T-cell (primary cell): ENCODE data around the gene KLHDC9. TPM values are rescaled to one million over a fixed set of nuclear protein-coding genes. Genes with fewer than 3 reads are reported as not detected.

Source experiments
- ATAC-seq, 4 experiments: fragments of 200-7000 bp in 3 of 4; fragments of 150-1000 bp in 1 of 4; cut with Tn5 transposase; replicated peaks in 1 of 4; 1 replicate in 3 of 4; 2 replicates in 1 of 4; pipeline ENCODE4 v1.10.0; 2021; ENCODE audit warnings: moderate library complexity in 3 of 4, mild to moderate bottlenecking in 2 of 4, moderate number of reproducible peaks in 1 of 4
- CTCF ChIA-PET, 2 donors: fragments of 300-600 bp; sonication (Branson Sonifier 250); formaldehyde crosslinking; loops; one replicate each; lab custom pipeline; 2022; ENCODE audit warnings: antibody characterized with exemption in 2 of 2; lab: Charles Lee
- POLR2A ChIA-PET, 2 donors: fragments of 300-600 bp; sonication (Branson Sonifier 250); formaldehyde crosslinking; loops; one replicate each; lab custom pipeline; 2022; ENCODE audit warnings: antibody characterized with exemption in 2 of 2; lab: Charles Lee
- DNase-seq, 35 experiments: peaks; one replicate each; pipeline versions ENCODE4 v3.0.0 to v3.0.0-alpha.2; 2013 to 2023
- H3K27ac ChIP-seq: one replicate; pipeline ENCODE4 v1.5.1; 2013; ENCODE audit warnings: low read length
- H3K27me3 ChIP-seq, 2 experiments: replicated peaks in 1 of 2; 1 replicate in 1 of 2; 2 replicates in 1 of 2; pipeline versions ENCODE4 v1.6.1 to v1.7.0; 2013; ENCODE audit warnings: low read length in 1 of 2, mixed read lengths in 1 of 2; ENCODE audit not compliant: control insufficient read depth in 2 of 2, insufficient read depth in 2 of 2; ENCODE audit errors: extremely low read depth in 1 of 2
- H3K36me3 ChIP-seq, 2 donors: 1 replicate in 1 of 2; 2 replicates in 1 of 2; pipeline versions ENCODE4 v1.6.1 to v1.7.0; 2013; ENCODE audit warnings: low read length in 1 of 2; ENCODE audit not compliant: control insufficient read depth in 2 of 2, insufficient read depth in 1 of 2; ENCODE audit errors: extremely low read depth in 1 of 2
- H3K4me1 ChIP-seq, 2 experiments: 1 replicate in 1 of 2; 2 replicates in 1 of 2; pipeline versions ENCODE4 v1.6.1 to v1.7.0; 2013; ENCODE audit warnings: low read length in 2 of 2, mixed read lengths in 1 of 2; ENCODE audit not compliant: insufficient read depth in 2 of 2, control insufficient read depth in 1 of 2; ENCODE audit errors: extremely low read depth in 1 of 2
- H3K4me3 ChIP-seq, 2 donors: 1 replicate in 1 of 2; 2 replicates in 1 of 2; pipeline versions ENCODE4 v1.5.1 to v1.7.0; 2013; ENCODE audit warnings: mild to moderate bottlenecking in 2 of 2, low read length in 1 of 2, moderate library complexity in 1 of 2; ENCODE audit not compliant: control insufficient read depth in 1 of 2; ENCODE audit errors: extremely low read depth in 1 of 2
- H3K9me3 ChIP-seq: 2 replicates; pipeline ENCODE4 v1.7.0; 2013
- H3K27ac Mint-ChIP-seq, 2 donors: one replicate each; pipeline ENCODE4 v1.8.0; 2020 to 2021; ENCODE audit warnings: mild to moderate bottlenecking in 2 of 2, mixed read lengths in 2 of 2
- H3K27me3 Mint-ChIP-seq, 2 donors: one replicate each; pipeline ENCODE4 v1.8.0; 2021 to 2022; ENCODE audit warnings: mixed read lengths in 2 of 2
- H3K36me3 Mint-ChIP-seq: one replicate; pipeline ENCODE4 v1.8.0; 2021; ENCODE audit warnings: mixed read lengths
- H3K4me1 Mint-ChIP-seq, 3 donors: one replicate each; pipeline ENCODE4 v1.8.0; 2020 to 2022; ENCODE audit warnings: mixed read lengths in 3 of 3, mild to moderate bottlenecking in 1 of 3
- H3K4me3 Mint-ChIP-seq, 3 donors: one replicate each; pipeline ENCODE4 v1.8.0; 2020 to 2022; ENCODE audit warnings: mild to moderate bottlenecking in 3 of 3, mixed read lengths in 3 of 3, moderate library complexity in 3 of 3
- H3K9me3 Mint-ChIP-seq, 3 donors: one replicate each; pipeline ENCODE4 v1.8.0; 2020 to 2022; ENCODE audit warnings: mixed read lengths in 3 of 3
- WGBS: methylation state at CpG from one replicate; pipeline ENCODE4 v1.1.5; 2013; ENCODE audit warnings: missing lambda C conversion rate; ENCODE audit not compliant: insufficient coverage; 5-methylcytosine and 5-hydroxymethylcytosine counted together
- total RNA-seq, 35 experiments: library from RNA in 6 of 35; stranded (reverse) in 6 of 35; fragments of 120-200 nt in 1 of 35; gene quantifications; one replicate each; pipeline versions ENCODE4 v1.2.1 to v1.2.4 and lab custom pipeline; 2013 to 2026

KLHDC9 gene
- total RNA-seq, 5 donors from 2014 or later (not counting 1 experiment from before 2014, with no cell fraction given): 0.82 to 1.6 (median 0.86) TPM; not detected in 2

DNA sequence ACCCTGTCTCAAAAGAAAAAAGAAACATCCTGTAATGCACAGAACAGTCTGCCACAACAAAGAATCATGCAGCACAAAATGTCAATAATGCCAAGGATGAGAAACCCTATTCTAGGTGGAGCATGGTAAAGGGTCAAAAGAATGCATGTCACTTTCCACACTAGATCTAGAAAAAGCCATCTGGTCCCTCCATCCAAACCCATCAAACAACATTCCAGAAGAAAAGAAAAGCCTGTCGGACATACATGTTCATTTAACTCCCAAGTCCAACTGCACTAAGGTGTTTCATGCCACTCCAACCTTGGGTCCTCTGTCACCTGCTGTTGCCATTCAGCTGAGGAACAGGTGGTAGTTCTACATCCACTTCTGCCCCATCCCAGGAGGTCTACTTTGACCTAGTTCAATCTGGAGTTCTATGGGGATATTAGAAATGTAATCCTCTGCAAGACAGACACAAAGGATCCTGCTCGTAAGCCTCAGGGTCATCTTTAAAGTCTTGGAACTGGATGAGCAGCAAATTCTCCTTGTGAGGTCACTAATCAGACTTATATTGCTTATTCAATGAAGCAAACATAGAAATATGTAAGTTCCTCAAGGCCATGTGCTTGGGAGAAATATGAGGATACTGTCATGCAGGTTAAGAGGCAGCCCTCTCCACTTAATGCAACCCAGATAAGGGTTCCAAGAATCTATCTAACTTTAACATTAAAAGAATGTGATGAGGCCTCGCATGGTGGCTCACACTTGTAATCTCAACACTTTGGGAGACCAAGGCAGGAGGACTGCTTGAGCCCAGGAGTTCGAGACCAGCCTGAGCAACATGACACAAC is 30.6 kb downstream of the KLHDC9 start:
- peaks cover 52 to 73% (median 59%) of the 10 kb centered on the region in 3 donors for H3K4me1 Mint-ChIP-seq
- DNase-seq (no peak), ATAC-seq (no peak)
- Histone ChIP-seq H3K36me3 (peaks cover 15 to 37% of the 10 kb centered on the region in 2 donors), H3K9me3 (no peaks in the 10 kb centered on the region), H3K27ac (no peak overlapping the region), H3K27me3 (no peaks in the 10 kb centered on the region), H3K4me1 (peaks cover 33 to 34% of the 10 kb centered on the region in 2 experiments), H3K4me3 (no peak overlapping the region)
- 100% methylated on average over 1 of the region's 4 CpGs for WGBS
- CTCF ChIA-PET: interaction anchor here in 1 of 2 donors (0.8 to 1.4 kb wide), 2 partner anchors 9 to 97 kb away, joined by 4 to 5 read pairs; partner anchors contain the start of gene TOMM40L
- no peaks in the 10 kb centered on the region for H3K9me3 Mint-ChIP-seq
- H3K36me3 Mint-ChIP-seq: peaks cover 31% of the 10 kb centered on the region
- POLR2A ChIA-PET: no interaction called here
- peak overlapping the region; percentile 90 to 94 for H3K27ac Mint-ChIP-seq
- peak overlapping the region in 1 of 3 donors; percentile 31 for H3K4me3 Mint-ChIP-seq
- no peaks in the 10 kb centered on the region for H3K27me3 Mint-ChIP-seq

DNA sequence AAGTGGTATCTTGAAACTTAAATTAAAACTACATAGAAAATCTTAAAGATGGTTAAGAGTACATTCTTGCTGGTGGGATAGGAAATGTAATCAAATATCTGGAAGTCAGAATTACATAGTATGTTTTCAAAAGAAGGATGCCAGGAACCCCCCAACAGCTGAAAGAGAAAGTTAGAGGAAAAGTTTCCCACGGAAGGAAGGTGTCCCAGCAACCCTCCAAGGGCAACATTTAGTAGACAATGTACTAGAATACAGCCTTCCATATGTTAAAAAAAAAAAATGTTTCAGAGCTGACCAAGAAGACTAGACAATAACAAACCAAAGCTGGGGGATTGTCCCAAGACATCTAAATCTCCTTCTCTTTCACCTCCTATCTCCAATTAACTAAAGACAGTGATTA is 32.1 kb downstream of the KLHDC9 start:
- no peak for ATAC-seq
- peak overlapping the region; percentile 90 to 94 for H3K27ac Mint-ChIP-seq
- H3K4me3 Mint-ChIP-seq: no peak overlapping the region
- Histone ChIP-seq H3K36me3 (peaks cover 3 to 24% of the 10 kb centered on the region in 2 donors), H3K9me3 (no peaks in the 10 kb centered on the region), H3K27ac (no peak overlapping the region), H3K4me3 (no peak overlapping the region), H3K27me3 (no peaks in the 10 kb centered on the region), H3K4me1 (peaks cover 34 to 39% of the 10 kb centered on the region in 2 experiments)
- H3K9me3 Mint-ChIP-seq: no peaks in the 10 kb centered on the region
- H3K27me3 Mint-ChIP-seq: no peaks in the 10 kb centered on the region
- peaks cover 28% of the 10 kb centered on the region for H3K36me3 Mint-ChIP-seq
- peaks cover 57 to 68% (median 63%) of the 10 kb centered on the region in 3 donors for H3K4me1 Mint-ChIP-seq
- ChIA-PET POLR2A (interaction anchor here (0.5 to 0.8 kb wide), 3 partner anchors 17 to 22 kb away, joined by 3 to 5 read pairs (median 3); no protein-coding TSS in a partner anchor), CTCF (interaction anchor here in 1 of 2 donors (0.6 kb wide), 1 partner anchor 586 kb away, joined by 7 read pairs; no protein-coding TSS in a partner anchor)
- no CpG with 5 or more reads among the region's 1 CpG for WGBS
- DNase-seq: no peak

DNA sequence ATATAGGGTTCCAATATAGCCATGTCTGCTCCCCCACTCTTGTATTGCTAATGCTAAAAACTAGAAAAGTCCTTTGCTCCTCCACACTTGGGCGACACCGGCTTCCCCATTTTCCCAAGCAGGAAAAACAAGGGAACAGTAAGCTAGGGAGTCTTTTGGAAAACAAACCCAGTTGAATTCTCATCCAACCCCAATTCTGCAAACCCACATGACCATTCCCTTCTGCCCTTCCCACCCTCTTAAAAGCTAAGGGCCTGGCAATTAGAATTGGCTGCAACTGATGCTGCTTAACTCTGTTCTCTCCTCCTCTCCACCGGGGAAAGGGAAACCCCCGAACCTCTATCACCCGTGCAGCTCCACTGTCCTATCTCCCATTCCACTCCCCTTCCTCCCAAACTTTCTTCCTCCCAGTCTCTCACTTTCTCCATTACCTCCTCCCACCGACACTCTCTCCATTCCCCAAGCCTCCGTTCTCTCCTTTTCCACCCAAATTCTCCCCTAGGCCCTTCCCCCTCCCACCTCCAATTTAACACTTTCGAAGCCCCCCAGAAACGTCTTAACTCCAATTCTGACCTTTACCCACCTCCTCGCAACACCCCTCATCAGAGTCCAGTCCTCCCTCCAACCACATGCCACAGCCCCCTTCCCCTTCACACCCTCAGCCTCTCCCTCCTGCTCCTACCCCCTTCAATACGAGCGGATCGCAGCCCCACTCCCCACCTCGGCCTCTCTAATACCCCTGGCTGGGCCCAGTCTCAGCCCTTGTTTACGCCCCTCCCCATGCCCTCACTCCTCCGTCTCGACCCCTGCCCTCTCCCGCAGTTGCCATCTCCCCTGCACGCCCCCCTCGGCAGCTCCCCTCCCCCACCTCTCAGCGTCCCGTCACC is 33.6 kb downstream of the KLHDC9 start:
- peak in 2 of 35 experiments; percentile 10 to 51 for DNase-seq
- H3K9me3 Mint-ChIP-seq: no peaks in the 10 kb centered on the region
- CTCF ChIA-PET: interaction anchor here (0.6 to 2.0 kb wide), 10 partner anchors 10 to 127 kb away, joined by 3 to 11 read pairs (median 6); partner anchors contain the start of genes PPOX (in 2 of the 2), ARHGAP30 (in 1 of the 2), KLHDC9 (in 1 of the 2) and PCP4L1 (in 1 of the 2)

DNA sequence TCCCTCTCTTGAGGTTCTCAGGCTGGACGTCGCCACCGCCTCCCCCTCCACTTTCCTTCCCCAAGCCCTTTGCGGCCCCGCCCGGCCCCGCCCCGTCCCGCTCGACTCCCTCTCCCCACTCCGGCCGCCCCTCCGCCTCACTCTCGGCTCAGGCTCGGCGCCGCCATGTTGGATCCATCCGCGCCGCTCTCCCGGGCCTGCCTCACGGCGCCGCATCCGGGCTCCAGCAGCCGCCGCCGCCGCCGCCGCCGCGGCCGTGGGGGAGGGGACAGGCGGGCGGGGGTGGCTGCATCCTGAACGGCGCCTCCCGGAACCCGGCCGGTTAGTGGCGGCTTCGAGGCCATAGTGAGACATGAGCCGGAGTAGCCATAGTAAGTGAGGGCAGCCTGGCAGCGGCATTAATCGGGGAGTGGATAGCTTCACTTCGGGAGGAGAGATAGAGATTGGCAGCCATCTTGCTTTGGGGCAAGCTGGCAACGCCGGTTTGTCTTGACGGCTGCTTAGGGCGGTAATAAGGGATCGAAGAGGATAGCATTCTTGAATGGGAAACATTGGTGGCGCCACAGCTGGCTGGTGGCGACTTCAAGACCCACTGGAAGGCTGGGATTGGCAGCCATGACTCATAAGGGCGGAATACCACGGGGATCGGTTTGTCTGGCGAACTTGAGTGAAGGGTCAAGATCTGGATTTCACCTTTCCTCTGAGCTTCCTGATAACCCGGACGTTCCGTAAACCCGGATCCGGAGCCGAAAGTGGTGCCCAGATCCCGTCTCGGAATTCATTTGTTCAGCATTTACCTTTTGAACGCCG is 34.5 kb downstream of the KLHDC9 start, which contains the start of gene DEDD:
DEDD (minus strand) TSS at position 258 of the 810 bp plus-strand sequence. CDS start 8,205 bp downstream, outside the sequence.
- H3K27me3 Mint-ChIP-seq: no peaks in the 10 kb centered on the region
- H3K27ac Mint-ChIP-seq: peak within 1 kb of the TSS; percentile 90 to 94
- ATAC-seq (peak; percentile 94 to 96 (median 95)), DNase-seq (peak; percentile 78 to 94 (median 87))
- peaks cover 45 to 50% (median 47%) of the 10 kb centered on the region in 3 donors for H3K4me1 Mint-ChIP-seq
- Histone ChIP-seq H3K9me3 (no peaks in the 10 kb centered on the region), H3K4me1 (peaks cover 34 to 38% of the 10 kb centered on the region in 2 experiments), H3K27ac (peak within 1 kb of the TSS; percentile 89), H3K4me3 (peak within 1 kb of the TSS; percentile 94 to 97), H3K27me3 (no peaks in the 10 kb centered on the region), H3K36me3 (peaks cover 0 to 8% of the 10 kb centered on the region in 2 donors)
- WGBS: under 1% methylated on average over 56 of the region's 68 CpGs
- H3K4me3 Mint-ChIP-seq: no peak within 1 kb of the TSS
- ChIA-PET POLR2A (interaction anchor here (0.6 to 2.5 kb wide), 12 partner anchors 12 to 112 kb away, joined by 3 to 18 read pairs (median 4); partner anchors contain the start of genes F11R (in 2 of the 2), NIT1 (in 1 of the 2), PFDN2 (in 1 of the 2) and TOMM40L (in 1 of the 2)), CTCF (interaction anchor here (0.6 to 2.0 kb wide), 12 partner anchors 11 to 93 kb away, joined by 3 to 11 read pairs (median 5); partner anchors contain the start of genes PPOX (in 2 of the 2), ARHGAP30 (in 1 of the 2), B4GALT3 (in 1 of the 2) and KLHDC9 (in 1 of the 2))
- peaks cover 13% of the 10 kb centered on the region for H3K36me3 Mint-ChIP-seq
- no peaks in the 10 kb centered on the region for H3K9me3 Mint-ChIP-seq

More for the DNA sequence above, 33.6 kb downstream of the KLHDC9 start:
- WGBS: 2% methylated on average over 17 of the region's 22 CpGs
- no peaks in the 10 kb centered on the region for H3K27me3 ChIP-seq
- peaks cover 20% of the 10 kb centered on the region for H3K36me3 Mint-ChIP-seq
- H3K4me1 ChIP-seq: peaks cover 34 to 39% of the 10 kb centered on the region in 2 experiments
- peaks cover 0 to 14% of the 10 kb centered on the region in 2 donors for H3K36me3 ChIP-seq
- peak overlapping the region; percentile 86 for H3K27ac ChIP-seq
- H3K4me1 Mint-ChIP-seq: peaks cover 54 to 57% (median 56%) of the 10 kb centered on the region in 3 donors
- H3K27ac Mint-ChIP-seq: peak overlapping the region; percentile 90 to 94
- peak overlapping the region; percentile 78 to 97 for H3K4me3 ChIP-seq
- no peak for ATAC-seq
- H3K27me3 Mint-ChIP-seq: no peaks in the 10 kb centered on the region
- H3K4me3 Mint-ChIP-seq: no peak overlapping the region
- H3K9me3 ChIP-seq: no peaks in the 10 kb centered on the region
- POLR2A ChIA-PET: interaction anchor here (0.6 to 2.5 kb wide), 9 partner anchors 14 to 111 kb away, joined by 3 to 18 read pairs (median 4); partner anchors contain the start of genes F11R (in 2 of the 2), NIT1 (in 1 of the 2), PFDN2 (in 1 of the 2) and UFC1 (in 1 of the 2)

DNA sequence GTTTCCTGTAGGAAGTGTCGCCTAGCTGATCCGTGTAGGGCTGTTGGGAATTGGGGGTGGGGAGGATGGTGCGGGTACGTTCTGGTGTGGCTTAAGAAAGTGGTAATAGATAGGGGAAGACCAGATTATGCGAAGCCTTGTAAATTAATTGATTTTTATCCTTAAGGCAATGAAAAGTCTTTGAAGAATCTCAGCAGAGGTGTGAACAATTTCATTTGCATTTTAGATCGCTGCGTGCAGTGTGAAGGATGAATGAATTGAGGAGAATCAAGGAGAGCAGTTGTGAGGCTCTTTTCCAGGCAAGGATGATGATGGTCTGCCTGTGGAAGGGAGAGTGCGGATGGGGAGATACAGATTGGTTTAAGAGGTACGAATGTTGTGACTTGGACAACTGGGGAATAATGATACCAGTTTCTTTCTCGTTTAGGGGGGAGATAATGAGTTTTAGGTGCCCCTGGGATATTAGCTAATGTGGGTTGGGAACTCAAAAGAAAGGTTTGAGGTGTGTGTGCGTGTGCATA is 35.1 kb downstream of the KLHDC9 start:
- H3K9me3 ChIP-seq: no peaks in the 10 kb centered on the region
- 8% methylated on average over 11 of the region's 11 CpGs for whole genome bisulfite sequencing
- ChIA-PET CTCF (interaction anchor here (0.8 to 2.0 kb wide), 10 partner anchors 10 to 93 kb away, joined by 3 to 11 read pairs (median 6); partner anchors contain the start of genes PPOX (in 2 of the 2), ARHGAP30 (in 1 of the 2), B4GALT3 (in 1 of the 2) and NIT1 (in 1 of the 2)), POLR2A (interaction anchor here (0.6 to 2.5 kb wide), 10 partner anchors 12 to 112 kb away, joined by 3 to 18 read pairs (median 6); partner anchors contain the start of genes F11R (in 2 of the 2), NIT1 (in 1 of the 2), PFDN2 (in 1 of the 2) and TOMM40L (in 1 of the 2))
- peak overlapping the region; percentile 94 to 97 for H3K4me3 ChIP-seq
- Mint-ChIP-seq H3K4me3 (no peak overlapping the region), H3K27ac (no peak overlapping the region), H3K4me1 (peaks cover 38 to 45% (median 42%) of the 10 kb centered on the region in 3 donors), H3K36me3 (peaks cover 9% of the 10 kb centered on the region), H3K9me3 (no peaks in the 10 kb centered on the region), H3K27me3 (no peaks in the 10 kb centered on the region)
- H3K27me3 ChIP-seq: no peaks in the 10 kb centered on the region
- H3K36me3 ChIP-seq: peaks cover 0 to 3% of the 10 kb centered on the region in 2 donors
- ATAC-seq (peak in 2 of 4 experiments; percentile 1 to 2), DNase-seq (no peak)
- H3K27ac ChIP-seq: peak overlapping the region; percentile 89
- H3K4me1 ChIP-seq: peaks cover 33 to 34% of the 10 kb centered on the region in 2 experiments
